Parathyroid adenoma (tissue), 2 donors: ENCODE results near the gene MIX23.

ENCODE experiments used
- H2AFZ ChIP-seq: fragments of 300-600 bp; sonication (generic); one replicate; pipeline ENCODE4 v1.7.0; 2017; ENCODE audit warnings: antibody characterized with exemption, mild to moderate bottlenecking
- H3K27ac ChIP-seq: fragments of 300-600 bp; sonication (generic); one replicate; pipeline ENCODE4 v1.7.0; 2017
- H3K27me3 ChIP-seq: fragments of 300-600 bp; sonication (generic); one replicate; pipeline ENCODE4 v1.7.0; 2017; ENCODE audit warnings: low read length; ENCODE audit not compliant: control insufficient read depth, insufficient read depth
- H3K36me3 ChIP-seq: fragments of 300-600 bp; sonication (generic); one replicate; pipeline ENCODE4 v1.7.0; 2017; ENCODE audit warnings: low read length; ENCODE audit not compliant: control insufficient read depth, insufficient read depth
- H3K4me1 ChIP-seq: fragments of 300-600 bp; sonication (generic); one replicate; pipeline ENCODE4 v1.7.0; 2017; ENCODE audit warnings: control low read depth
- H3K4me2 ChIP-seq: fragments of 300-600 bp; sonication (generic); one replicate; pipeline ENCODE4 v1.7.0; 2017; ENCODE audit warnings: low read length
- H3K4me3 ChIP-seq: fragments of 300-600 bp; sonication (generic); one replicate; pipeline ENCODE4 v1.7.0; 2017; ENCODE audit warnings: low read depth, low read length
- H3K79me2 ChIP-seq: fragments of 300-600 bp; sonication (generic); one replicate; pipeline ENCODE4 v1.7.0; 2017; ENCODE audit warnings: control low read depth
- H3K9ac ChIP-seq: fragments of 300-600 bp; sonication (generic); one replicate; pipeline ENCODE4 v1.7.0; 2017; ENCODE audit warnings: mild to moderate bottlenecking
- H3K9me3 ChIP-seq: fragments of 300-600 bp; sonication (generic); one replicate; pipeline ENCODE4 v1.7.0; 2017; ENCODE audit warnings: low read length; ENCODE audit not compliant: control insufficient read depth
- TF ChIP-seq, protein P1 (sequence below): fragments of 300-600 bp; sonication (generic); IDR thresholded peaks from one replicate; pipeline ENCODE4 v1.7.0; 2017; ENCODE audit warnings: antibody characterized with exemption, mild to moderate bottlenecking
- donor health status: primary hyperparathyroidism.

The MIX23 gene

DNA sequence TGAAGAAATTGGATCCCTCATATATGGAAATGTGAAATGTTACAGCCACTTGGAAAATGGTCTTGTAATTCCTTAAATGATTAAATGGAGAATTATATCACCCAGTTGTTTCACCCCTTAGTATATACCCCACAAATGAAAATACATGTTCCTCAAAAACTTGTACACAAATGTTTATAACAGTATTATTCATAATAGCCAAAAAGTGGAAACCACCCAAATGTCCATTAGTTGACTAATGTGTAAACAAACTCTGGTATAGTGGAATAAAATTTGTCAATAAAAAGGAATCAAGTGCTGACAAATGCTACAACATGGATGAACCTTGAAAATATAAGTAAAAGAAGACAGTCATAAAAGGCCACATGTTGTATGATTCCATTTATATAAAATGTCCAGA lies 13.5 kb upstream of the MIX23 start:
- Histone ChIP-seq H3K36me3 (no peaks in the 10 kb centered on the region), H3K27ac (no peak overlapping the region), H3K27me3 (no peaks in the 10 kb centered on the region), H3K4me3 (no peak overlapping the region), H2AFZ (no peak overlapping the region), H3K4me2 (no peak overlapping the region), H3K4me1 (peaks cover 3% of the 10 kb centered on the region), H3K9me3 (no peaks in the 10 kb centered on the region), H3K9ac (no peak overlapping the region), H3K79me2 (peaks cover 16% of the 10 kb centered on the region)
- TF ChIP-seq, protein P1, sequence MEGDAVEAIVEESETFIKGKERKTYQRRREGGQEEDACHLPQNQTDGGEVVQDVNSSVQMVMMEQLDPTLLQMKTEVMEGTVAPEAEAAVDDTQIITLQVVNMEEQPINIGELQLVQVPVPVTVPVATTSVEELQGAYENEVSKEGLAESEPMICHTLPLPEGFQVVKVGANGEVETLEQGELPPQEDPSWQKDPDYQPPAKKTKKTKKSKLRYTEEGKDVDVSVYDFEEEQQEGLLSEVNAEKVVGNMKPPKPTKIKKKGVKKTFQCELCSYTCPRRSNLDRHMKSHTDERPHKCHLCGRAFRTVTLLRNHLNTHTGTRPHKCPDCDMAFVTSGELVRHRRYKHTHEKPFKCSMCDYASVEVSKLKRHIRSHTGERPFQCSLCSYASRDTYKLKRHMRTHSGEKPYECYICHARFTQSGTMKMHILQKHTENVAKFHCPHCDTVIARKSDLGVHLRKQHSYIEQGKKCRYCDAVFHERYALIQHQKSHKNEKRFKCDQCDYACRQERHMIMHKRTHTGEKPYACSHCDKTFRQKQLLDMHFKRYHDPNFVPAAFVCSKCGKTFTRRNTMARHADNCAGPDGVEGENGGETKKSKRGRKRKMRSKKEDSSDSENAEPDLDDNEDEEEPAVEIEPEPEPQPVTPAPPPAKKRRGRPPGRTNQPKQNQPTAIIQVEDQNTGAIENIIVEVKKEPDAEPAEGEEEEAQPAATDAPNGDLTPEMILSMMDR, result no peak

DNA sequence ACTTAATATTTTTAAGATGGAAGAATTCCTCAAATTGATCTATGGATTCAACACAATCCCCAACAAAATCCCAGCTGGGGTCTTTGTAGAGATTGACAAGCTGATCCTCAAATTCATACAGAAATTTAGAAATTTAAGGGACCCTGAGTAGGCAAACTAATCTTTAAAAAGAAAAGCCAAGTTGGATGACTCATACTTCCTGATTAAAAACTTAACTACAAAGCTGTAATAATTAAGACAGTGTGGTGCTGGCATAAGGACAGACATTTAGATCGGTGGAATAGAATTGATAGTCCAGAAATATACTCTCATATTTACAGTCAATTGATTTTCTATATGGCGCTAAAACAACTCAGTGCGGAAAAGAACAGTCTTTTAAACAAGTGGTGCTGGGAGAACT lies 12.6 kb upstream of the MIX23 start:
- Histone ChIP-seq H3K27me3 (no peaks in the 10 kb centered on the region), H3K36me3 (no peaks in the 10 kb centered on the region), H3K9ac (no peak overlapping the region), H3K4me1 (peaks cover 3% of the 10 kb centered on the region), H3K27ac (no peak overlapping the region), H3K4me2 (no peak overlapping the region), H3K9me3 (no peaks in the 10 kb centered on the region), H2AFZ (no peak overlapping the region), H3K79me2 (peaks cover 15% of the 10 kb centered on the region), H3K4me3 (no peak overlapping the region)
- TF ChIP-seq, protein P1, result no peak

DNA sequence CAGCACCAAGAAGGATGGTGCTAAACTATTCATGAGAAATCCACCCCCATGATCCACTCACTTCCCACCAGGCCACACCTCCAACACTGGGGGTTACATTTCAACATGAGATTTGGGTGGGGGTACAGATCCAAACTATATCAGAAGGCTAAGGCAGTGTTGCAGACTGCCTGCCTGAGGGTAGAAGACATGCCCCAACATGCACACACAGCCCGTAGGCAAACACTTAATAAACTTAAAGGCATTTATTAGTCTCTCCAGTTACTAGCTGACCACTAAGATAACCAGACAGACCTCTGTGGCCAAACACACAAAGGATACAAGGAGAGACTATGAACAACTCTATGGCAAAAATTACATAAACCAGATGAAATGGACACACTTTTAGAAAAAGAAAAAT lies 11.1 kb upstream of the MIX23 start:
- Histone ChIP-seq H3K36me3 (no peaks in the 10 kb centered on the region), H3K4me1 (peaks cover 3% of the 10 kb centered on the region), H3K4me2 (no peak overlapping the region), H2AFZ (no peak overlapping the region), H3K9me3 (no peaks in the 10 kb centered on the region), H3K9ac (no peak overlapping the region), H3K79me2 (peaks cover 2% of the 10 kb centered on the region), H3K27ac (no peak overlapping the region), H3K4me3 (no peak overlapping the region), H3K27me3 (no peaks in the 10 kb centered on the region)
- TF ChIP-seq, protein P1, result no peak

DNA sequence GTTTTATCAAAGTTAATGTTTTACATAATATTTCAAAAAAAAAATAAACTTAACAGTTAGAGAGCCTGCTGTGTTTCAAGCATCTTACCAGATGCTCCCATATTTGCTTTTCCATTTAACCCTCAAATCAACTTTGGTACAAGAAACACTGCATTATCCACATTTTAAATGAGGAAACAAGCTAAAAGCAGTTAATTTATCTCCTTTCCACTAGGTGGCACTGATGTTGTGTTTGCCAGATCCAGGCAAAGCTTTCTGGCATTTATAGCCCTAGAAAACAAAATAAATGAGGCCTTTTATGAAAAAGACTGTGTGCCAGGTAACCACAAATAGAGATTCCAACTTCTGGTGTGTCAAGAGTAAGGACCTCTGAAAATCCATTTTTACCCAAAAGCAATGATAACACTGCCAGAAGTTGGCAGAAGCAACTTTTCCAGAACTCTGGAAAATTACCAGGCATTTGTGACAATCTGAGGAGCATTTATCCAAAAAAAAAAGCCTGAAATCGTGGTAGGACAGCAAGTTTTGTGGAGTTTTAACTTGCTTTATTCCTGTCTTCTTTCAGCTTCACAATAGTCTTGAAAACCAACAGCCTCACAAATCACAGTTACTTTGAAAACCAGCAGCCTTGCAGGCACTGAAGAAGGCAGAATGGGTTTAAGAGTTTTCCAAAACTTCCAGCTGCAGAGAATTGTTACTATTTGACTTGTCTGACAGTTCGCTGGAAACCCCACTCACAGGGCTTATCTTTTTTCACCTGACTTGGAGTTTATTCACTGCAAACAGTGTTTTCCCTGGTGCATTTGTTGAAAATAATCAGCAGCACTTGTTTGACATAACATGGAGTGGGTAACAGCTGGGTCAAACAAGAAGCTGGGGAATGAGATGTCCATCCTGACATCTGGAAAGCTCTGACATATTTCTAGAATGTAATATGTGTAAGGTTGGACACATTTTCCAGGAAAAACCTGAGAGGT lies 10.1 kb upstream of the MIX23 start:
- H3K4me3 ChIP-seq, result no peak overlapping the region
- no peak overlapping the region for H3K9ac ChIP-seq
- H3K4me2 ChIP-seq, result no peak overlapping the region
- no peaks in the 10 kb centered on the region for H3K27me3 ChIP-seq
- no peaks in the 10 kb centered on the region for H3K36me3 ChIP-seq
- H3K9me3 ChIP-seq, result no peaks in the 10 kb centered on the region
- H2AFZ ChIP-seq, result no peak overlapping the region
- peaks cover 3% of the 10 kb centered on the region for H3K79me2 ChIP-seq
- H3K4me1 ChIP-seq, result peaks cover 3% of the 10 kb centered on the region
- no peak overlapping the region for H3K27ac ChIP-seq
- TF ChIP-seq, protein P1, result peak; percentile 77
